ENCODE measurements around the gene FMNL2. TPM values are rescaled to one million over a fixed set of nuclear protein-coding genes. Genes with fewer than 3 reads are reported as not detected.

Gene FMNL2
- total RNA-seq, 1 experiment from 2014 or later, result 43.1 TPM

DNA sequence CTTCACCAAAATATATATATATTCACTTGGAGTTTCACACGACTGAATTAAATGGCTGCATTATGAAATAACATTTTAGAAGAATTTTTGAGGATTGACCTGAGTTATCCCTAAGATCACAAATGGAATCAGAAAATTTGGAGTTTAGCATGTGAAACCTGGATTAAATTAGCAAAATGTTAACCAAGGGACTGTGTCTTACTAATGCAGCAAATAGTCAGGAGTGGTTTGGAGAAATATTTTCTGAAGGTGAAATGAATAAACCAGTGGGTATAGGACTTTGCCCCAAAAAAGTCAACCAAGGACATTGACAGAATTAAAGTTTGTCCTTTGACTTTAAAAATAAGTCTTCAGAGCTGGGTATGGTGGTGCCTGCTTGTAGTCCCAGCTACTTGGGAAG is 271.1 kb downstream of the FMNL2 start:
- ChIA-PET POLR2A (ENCODE audit: low non-redundant PET) (interaction anchor here (0.7 kb wide), 1 partner anchor 69 kb away, joined by 15 read pairs; no protein-coding TSS in a partner anchor), CTCF (no interaction called here)

DNA sequence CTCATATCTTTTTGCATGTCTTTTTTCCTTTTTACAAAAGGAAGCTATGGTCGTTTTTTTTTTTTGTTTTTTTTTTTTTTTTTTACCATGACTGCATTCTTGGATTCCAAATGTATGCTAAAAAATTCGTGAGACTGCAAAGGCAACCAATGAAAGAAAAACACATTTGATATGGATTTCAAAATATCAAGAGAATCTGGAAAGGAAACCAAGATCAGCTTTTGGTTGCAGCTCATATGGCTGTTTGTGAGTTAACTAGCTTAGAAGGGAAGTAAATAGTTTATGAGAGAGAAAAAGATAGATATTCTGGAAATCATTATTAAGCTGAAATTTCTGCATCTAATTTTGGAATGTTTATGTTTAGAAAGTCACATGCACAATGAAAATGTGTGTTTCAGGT is 272.0 kb downstream of the FMNL2 start:
- no peaks in the 10 kb centered on the region for H3K27me3 ChIP-seq (replicated peaks; ENCODE audit: insufficient read depth, low read depth, low read length, poor library complexity)
- DNase-seq (ENCODE audit: low spot score), result no peak
- H3K27ac ChIP-seq (ENCODE audit: low read depth, low read length, poor library complexity, severe bottlenecking), result no peak overlapping the region
- ChIA-PET POLR2A (ENCODE audit: low non-redundant PET) (interaction anchor here (0.6 to 0.7 kb wide), 2 partner anchors 173 to 518 kb away, joined by 5 to 7 read pairs; no protein-coding TSS in a partner anchor), CTCF (no interaction called here)
- intact Hi-C loops (cut with micrococcal nuclease; ENCODE audit: unreplicated experiment), result no loop called here
- no TSS peak for BruUV-seq (replicated peaks)
- no peak for TF ChIP-seq EZH2 (IDR thresholded peaks at IDR 0.05; ENCODE audit: borderline replicate concordance, low read depth, low read length, poor library complexity, severe bottlenecking)
- TF ChIP-seq, protein P1, sequence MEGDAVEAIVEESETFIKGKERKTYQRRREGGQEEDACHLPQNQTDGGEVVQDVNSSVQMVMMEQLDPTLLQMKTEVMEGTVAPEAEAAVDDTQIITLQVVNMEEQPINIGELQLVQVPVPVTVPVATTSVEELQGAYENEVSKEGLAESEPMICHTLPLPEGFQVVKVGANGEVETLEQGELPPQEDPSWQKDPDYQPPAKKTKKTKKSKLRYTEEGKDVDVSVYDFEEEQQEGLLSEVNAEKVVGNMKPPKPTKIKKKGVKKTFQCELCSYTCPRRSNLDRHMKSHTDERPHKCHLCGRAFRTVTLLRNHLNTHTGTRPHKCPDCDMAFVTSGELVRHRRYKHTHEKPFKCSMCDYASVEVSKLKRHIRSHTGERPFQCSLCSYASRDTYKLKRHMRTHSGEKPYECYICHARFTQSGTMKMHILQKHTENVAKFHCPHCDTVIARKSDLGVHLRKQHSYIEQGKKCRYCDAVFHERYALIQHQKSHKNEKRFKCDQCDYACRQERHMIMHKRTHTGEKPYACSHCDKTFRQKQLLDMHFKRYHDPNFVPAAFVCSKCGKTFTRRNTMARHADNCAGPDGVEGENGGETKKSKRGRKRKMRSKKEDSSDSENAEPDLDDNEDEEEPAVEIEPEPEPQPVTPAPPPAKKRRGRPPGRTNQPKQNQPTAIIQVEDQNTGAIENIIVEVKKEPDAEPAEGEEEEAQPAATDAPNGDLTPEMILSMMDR (conservative IDR thresholded peaks at IDR 0.05; ENCODE audit: low read depth, low read length), result no peak
- no peaks in the 10 kb centered on the region for H3K9me3 ChIP-seq (ENCODE audit: low read depth, low read length, poor library complexity, severe bottlenecking)
- H3K4me3 ChIP-seq (ENCODE audit: low read depth, low read length, poor library complexity, severe bottlenecking), result no peak overlapping the region
- H3K4me1 ChIP-seq (ENCODE audit: insufficient read depth, low read length, poor library complexity, severe bottlenecking), result peaks cover 19% of the 10 kb centered on the region
- no peaks in the 10 kb centered on the region for H3K36me3 ChIP-seq (ENCODE audit: insufficient read depth, low read length, poor library complexity, severe bottlenecking)

More for the DNA sequence above, 271.1 kb downstream of the FMNL2 start:
- no peak for DNase-seq (ENCODE audit: low spot score)
- Histone ChIP-seq H3K27ac (ENCODE audit: low read depth, low read length, poor library complexity, severe bottlenecking) (no peak overlapping the region), H3K9me3 (ENCODE audit: low read depth, low read length, poor library complexity, severe bottlenecking) (no peaks in the 10 kb centered on the region), H3K4me1 (ENCODE audit: insufficient read depth, low read length, poor library complexity, severe bottlenecking) (peaks cover 17% of the 10 kb centered on the region), H3K27me3 (replicated peaks; ENCODE audit: insufficient read depth, low read depth, low read length, poor library complexity) (no peaks in the 10 kb centered on the region), H3K36me3 (ENCODE audit: insufficient read depth, low read length, poor library complexity, severe bottlenecking) (no peaks in the 10 kb centered on the region), H3K4me3 (ENCODE audit: low read depth, low read length, poor library complexity, severe bottlenecking) (no peak overlapping the region)
- BruUV-seq (replicated peaks), result no TSS peak
- TF ChIP-seq EZH2 (IDR thresholded peaks at IDR 0.05; ENCODE audit: borderline replicate concordance, low read depth, low read length, poor library complexity, severe bottlenecking), result no peak
- TF ChIP-seq, protein P1 (conservative IDR thresholded peaks at IDR 0.05; ENCODE audit: low read depth, low read length), result no peak
- intact Hi-C loops (cut with micrococcal nuclease; ENCODE audit: unreplicated experiment), result no loop called here

DNA sequence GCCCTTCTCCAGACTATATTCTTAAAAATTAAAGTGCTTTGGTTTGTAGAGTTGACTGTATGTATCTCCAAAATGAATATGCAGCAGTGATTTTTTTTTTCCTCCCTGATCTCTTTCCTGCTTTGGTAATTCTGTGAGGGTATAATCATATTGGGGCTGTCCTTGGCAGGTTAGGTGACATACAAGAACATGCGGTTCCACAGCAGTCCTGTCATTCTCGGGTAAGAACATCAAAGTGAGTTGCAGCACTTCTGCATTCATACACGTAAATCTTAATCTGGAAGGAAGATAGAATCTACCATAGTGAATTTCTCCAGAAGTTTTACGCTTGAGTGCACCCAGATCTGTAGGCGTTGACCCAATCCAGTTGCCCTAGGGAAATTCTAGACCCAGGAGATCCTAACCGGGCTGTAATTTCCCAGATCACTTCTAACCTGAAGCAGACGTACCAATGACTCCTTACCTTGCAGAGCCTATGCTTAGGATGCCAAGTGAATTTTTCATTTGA is 272.9 kb downstream of the FMNL2 start:
- TF ChIP-seq, protein P1 (conservative IDR thresholded peaks at IDR 0.05; ENCODE audit: low read depth, low read length), result no peak
- no peak for TF ChIP-seq EZH2 (IDR thresholded peaks at IDR 0.05; ENCODE audit: borderline replicate concordance, low read depth, low read length, poor library complexity, severe bottlenecking)
- intact Hi-C loops (cut with micrococcal nuclease; ENCODE audit: unreplicated experiment), result no loop called here
- no peaks in the 10 kb centered on the region for H3K36me3 ChIP-seq (ENCODE audit: insufficient read depth, low read length, poor library complexity, severe bottlenecking)
- H3K27ac ChIP-seq (ENCODE audit: low read depth, low read length, poor library complexity, severe bottlenecking), result no peak overlapping the region
- ChIA-PET POLR2A (ENCODE audit: low non-redundant PET) (no interaction called here), CTCF (no interaction called here)
- no TSS peak for BruUV-seq (replicated peaks)
- H3K27me3 ChIP-seq (replicated peaks; ENCODE audit: insufficient read depth, low read depth, low read length, poor library complexity), result no peaks in the 10 kb centered on the region
- no peak overlapping the region for H3K4me3 ChIP-seq (ENCODE audit: low read depth, low read length, poor library complexity, severe bottlenecking)
- peaks cover 21% of the 10 kb centered on the region for H3K4me1 ChIP-seq (ENCODE audit: insufficient read depth, low read length, poor library complexity, severe bottlenecking)
- H3K9me3 ChIP-seq (ENCODE audit: low read depth, low read length, poor library complexity, severe bottlenecking), result no peaks in the 10 kb centered on the region
- DNase-seq (ENCODE audit: low spot score), result no peak

All from A673 (cell line).